Uterus (tissue), 4 donors: Measurements from ENCODE around the gene NMNAT2. TPM values are rescaled to one million over a fixed set of nuclear protein-coding genes. Genes with fewer than 3 reads are reported as not detected.

ENCODE experiments used
- DNase-seq, 2 donors: peaks; one replicate each; pipeline ENCODE4 v3.0.0-alpha.2; 2019 to 2020
- H3K27ac ChIP-seq, 2 donors: fragments of 200-600 bp; sonication (generic); 1 replicate in 1 of 2; 2 replicates in 1 of 2; pipeline ENCODE4 v1.5.1; 2016 to 2018
- H3K27me3 ChIP-seq, 2 donors: fragments of 200-600 bp; sonication (generic); one replicate each; pipeline ENCODE4 v1.5.1; 2018 to 2019; ENCODE audit warnings: control low read depth in 1 of 2
- H3K36me3 ChIP-seq, 2 donors: fragments of 200-600 bp; sonication (generic); one replicate each; pipeline ENCODE4 v1.5.1; 2019; ENCODE audit warnings: control low read depth in 1 of 2
- H3K4me1 ChIP-seq, 2 donors: fragments of 200-600 bp; sonication (generic); one replicate each; pipeline ENCODE4 v1.5.1; 2018 to 2019; ENCODE audit warnings: control low read depth in 1 of 2
- H3K4me3 ChIP-seq, 2 donors: fragments of 200-600 bp; sonication (generic); 1 replicate in 1 of 2; 2 replicates in 1 of 2; pipeline ENCODE4 v1.5.1; 2018 to 2019; ENCODE audit warnings: mild to moderate bottlenecking in 1 of 2
- H3K9me3 ChIP-seq, 2 donors: fragments of 200-600 bp; sonication (generic); one replicate each; pipeline ENCODE4 v1.5.1; 2019; ENCODE audit warnings: control low read depth in 1 of 2
- POLR2A ChIP-seq, 2 donors: fragments of 450-650 bp; IDR thresholded peaks; one replicate each; pipeline ENCODE4 v1.6.1; 2016; ENCODE audit warnings: antibody characterized with exemption in 2 of 2, mild to moderate bottlenecking in 1 of 2, moderate library complexity in 1 of 2
- intact Hi-C: fragments of 100-400 bp; cut with DNase I; formaldehyde crosslinking; loops from one replicate; pipeline ENCODE4 v1.15.1; 2023; ENCODE audit warnings: low total_unique reads
- total RNA-seq, 4 donors: library from RNA; depleted of rRNA in 3 of 4; stranded (reverse); fragments of >200 nt in 3 of 4; gene quantifications; one replicate each; pipeline versions ENCODE4 v1.1.0 to v1.2.4, GENCODE V29; 2014 to 2023
- TF ChIP-seq, protein P1 (sequence below), 4 experiments: fragments of 200-600 bp in 2 of 4; fragments of 450-650 bp in 2 of 4; sonication (generic) in 2 of 4; IDR thresholded peaks; one replicate each; pipeline ENCODE4 v1.5.1; 2016 to 2019; ENCODE audit warnings: antibody characterized with exemption in 4 of 4, mild to moderate bottlenecking in 2 of 4, moderate library complexity in 1 of 4
- donor health status: DM: yes; HTN: yes; CAD: no.

The NMNAT2 gene
- total RNA-seq, 4 donors from 2014 or later = 0.85 to 2.8 (median 1.5) TPM; not detected in 1

DNA sequence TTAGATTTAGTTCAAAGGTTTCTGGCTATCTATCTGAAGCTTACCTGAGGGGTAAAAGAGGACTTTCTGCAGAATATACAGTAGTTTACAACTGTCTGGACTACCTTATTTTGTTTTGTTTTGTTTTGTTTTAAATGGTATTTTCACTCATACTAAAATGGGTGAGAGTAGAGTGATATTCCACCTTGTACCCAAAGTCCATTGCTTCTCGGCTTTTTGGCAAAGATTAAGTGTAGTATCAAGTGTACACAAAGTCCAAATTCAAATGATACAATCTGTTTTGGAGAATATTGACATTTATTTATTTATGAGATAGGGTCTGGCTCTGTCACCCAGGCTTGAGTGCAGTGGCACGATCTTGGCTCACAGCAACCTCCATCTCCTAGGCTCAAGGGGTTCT, 42.4 kb upstream of the NMNAT2 start:
- no peaks in the 10 kb centered on the region for H3K4me1 ChIP-seq
- intact Hi-C loops = no loop called here
- H3K9me3 ChIP-seq = no peaks in the 10 kb centered on the region
- no peak overlapping the region for H3K4me3 ChIP-seq
- no peaks in the 10 kb centered on the region for H3K27me3 ChIP-seq
- H3K36me3 ChIP-seq = no peaks in the 10 kb centered on the region
- DNase-seq = no peak
- H3K27ac ChIP-seq = no peak overlapping the region
- TF ChIP-seq, protein P1, sequence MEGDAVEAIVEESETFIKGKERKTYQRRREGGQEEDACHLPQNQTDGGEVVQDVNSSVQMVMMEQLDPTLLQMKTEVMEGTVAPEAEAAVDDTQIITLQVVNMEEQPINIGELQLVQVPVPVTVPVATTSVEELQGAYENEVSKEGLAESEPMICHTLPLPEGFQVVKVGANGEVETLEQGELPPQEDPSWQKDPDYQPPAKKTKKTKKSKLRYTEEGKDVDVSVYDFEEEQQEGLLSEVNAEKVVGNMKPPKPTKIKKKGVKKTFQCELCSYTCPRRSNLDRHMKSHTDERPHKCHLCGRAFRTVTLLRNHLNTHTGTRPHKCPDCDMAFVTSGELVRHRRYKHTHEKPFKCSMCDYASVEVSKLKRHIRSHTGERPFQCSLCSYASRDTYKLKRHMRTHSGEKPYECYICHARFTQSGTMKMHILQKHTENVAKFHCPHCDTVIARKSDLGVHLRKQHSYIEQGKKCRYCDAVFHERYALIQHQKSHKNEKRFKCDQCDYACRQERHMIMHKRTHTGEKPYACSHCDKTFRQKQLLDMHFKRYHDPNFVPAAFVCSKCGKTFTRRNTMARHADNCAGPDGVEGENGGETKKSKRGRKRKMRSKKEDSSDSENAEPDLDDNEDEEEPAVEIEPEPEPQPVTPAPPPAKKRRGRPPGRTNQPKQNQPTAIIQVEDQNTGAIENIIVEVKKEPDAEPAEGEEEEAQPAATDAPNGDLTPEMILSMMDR (IDR thresholded peaks at IDR 0.05) = no peak
- no peak for TF ChIP-seq POLR2A (IDR thresholded peaks at IDR 0.05)

DNA sequence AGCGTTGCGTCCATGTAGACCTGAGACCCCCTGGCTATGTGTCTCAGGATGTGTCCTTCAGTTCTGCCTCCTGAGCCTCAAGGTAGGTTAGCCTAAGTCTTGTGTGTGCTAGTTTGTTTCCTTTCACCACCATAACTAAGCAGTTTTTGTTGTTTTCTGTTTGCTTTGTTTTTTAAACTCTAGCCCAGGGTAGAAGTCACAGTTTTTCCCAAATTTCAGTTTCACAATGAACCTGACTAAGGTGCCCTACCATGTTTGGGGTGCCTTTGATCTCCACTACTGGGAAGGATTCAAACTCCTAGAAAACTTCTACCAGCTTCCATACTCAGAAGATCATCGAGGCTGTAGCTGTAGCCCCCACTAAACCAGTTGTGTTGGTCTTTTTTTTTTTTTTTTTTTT, 39.3 kb upstream of the NMNAT2 start:
- no peak for TF ChIP-seq POLR2A (IDR thresholded peaks at IDR 0.05)
- TF ChIP-seq, protein P1 (IDR thresholded peaks at IDR 0.05) = no peak
- intact Hi-C loops = no loop called here

DNA sequence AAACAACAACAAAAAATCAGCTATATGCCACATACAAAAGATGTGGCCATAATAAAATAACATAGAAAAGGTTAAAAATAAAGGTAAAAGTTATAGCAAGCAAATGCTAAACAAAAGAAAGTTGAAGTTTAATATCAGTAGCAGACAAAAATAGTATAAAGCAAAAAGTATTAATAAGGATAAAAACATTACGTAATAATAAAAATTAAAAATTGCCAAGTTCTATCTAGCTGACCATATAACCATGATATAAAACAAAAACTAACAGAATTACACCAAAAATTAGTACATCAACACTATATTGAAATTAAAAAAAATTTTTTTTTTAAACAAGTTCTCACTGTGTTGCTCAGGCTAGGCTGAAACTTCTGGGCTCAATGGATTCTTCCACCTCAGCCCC, 38.6 kb upstream of the NMNAT2 start:
- no peak for DNase-seq
- H3K4me1 ChIP-seq = no peaks in the 10 kb centered on the region
- H3K27ac ChIP-seq = no peak overlapping the region
- intact Hi-C loops = no loop called here
- H3K4me3 ChIP-seq = no peak overlapping the region
- no peak for TF ChIP-seq POLR2A (IDR thresholded peaks at IDR 0.05)
- TF ChIP-seq, protein P1 (IDR thresholded peaks at IDR 0.05) = no peak
- no peaks in the 10 kb centered on the region for H3K9me3 ChIP-seq
- no peaks in the 10 kb centered on the region for H3K27me3 ChIP-seq
- no peaks in the 10 kb centered on the region for H3K36me3 ChIP-seq

More for the DNA sequence above, 39.3 kb upstream of the NMNAT2 start:
- Histone ChIP-seq H3K27ac (no peak overlapping the region), H3K4me3 (no peak overlapping the region), H3K9me3 (no peaks in the 10 kb centered on the region), H3K27me3 (no peaks in the 10 kb centered on the region), H3K36me3 (no peaks in the 10 kb centered on the region), H3K4me1 (no peaks in the 10 kb centered on the region)
- DNase-seq = no peak

DNA sequence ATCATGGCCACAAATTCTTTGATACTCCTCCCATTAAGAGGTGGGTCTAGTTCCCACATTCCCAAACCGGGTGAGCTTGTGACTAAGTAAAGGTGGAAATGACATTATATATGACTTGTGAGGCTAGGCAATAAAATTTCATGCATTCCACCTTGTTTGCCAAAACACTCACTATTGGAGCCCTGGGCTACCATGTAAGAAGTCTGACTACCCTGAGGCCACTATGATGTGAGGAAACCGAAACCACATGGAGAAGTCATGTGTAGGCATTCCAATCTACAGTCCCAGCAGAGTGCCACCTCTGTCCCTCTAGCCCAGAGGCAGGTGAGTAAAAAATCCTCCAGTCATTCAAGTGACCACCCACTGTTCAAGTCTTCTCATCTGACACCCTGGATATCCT, 36.2 kb upstream of the NMNAT2 start:
- TF ChIP-seq, protein P1 (IDR thresholded peaks at IDR 0.05) = no peak
- TF ChIP-seq POLR2A (IDR thresholded peaks at IDR 0.05) = no peak
- Histone ChIP-seq H3K9me3 (no peaks in the 10 kb centered on the region), H3K27me3 (no peaks in the 10 kb centered on the region), H3K36me3 (no peaks in the 10 kb centered on the region), H3K4me3 (no peak overlapping the region), H3K4me1 (no peaks in the 10 kb centered on the region), H3K27ac (no peak overlapping the region)
- intact Hi-C loops = no loop called here
- no peak for DNase-seq

DNA sequence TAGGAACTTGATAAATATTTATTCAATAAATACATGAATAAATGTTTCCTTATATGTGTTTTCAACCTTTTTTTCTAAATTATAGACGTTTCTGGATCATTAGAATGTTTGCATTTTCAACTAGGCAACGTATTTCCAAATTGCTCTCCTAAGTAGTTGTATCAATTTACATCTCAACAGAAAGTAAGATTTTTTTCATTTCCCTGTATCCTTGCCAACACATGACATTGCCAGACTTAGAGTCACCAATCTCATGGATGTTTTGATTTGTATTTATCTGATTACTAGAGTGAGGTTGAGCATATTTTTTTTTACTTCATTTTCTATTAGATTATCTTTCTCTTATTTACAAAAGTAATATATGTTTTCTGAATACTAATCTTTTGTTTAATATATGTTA, 31.9 kb upstream of the NMNAT2 start:
- no peaks in the 10 kb centered on the region for H3K4me1 ChIP-seq
- intact Hi-C loops = no loop called here
- no peak overlapping the region for H3K27ac ChIP-seq
- no peak for DNase-seq
- H3K9me3 ChIP-seq = no peaks in the 10 kb centered on the region
- H3K27me3 ChIP-seq = no peaks in the 10 kb centered on the region
- H3K4me3 ChIP-seq = no peak overlapping the region
- TF ChIP-seq, protein P1 (IDR thresholded peaks at IDR 0.05) = no peak
- TF ChIP-seq POLR2A (IDR thresholded peaks at IDR 0.05) = no peak
- H3K36me3 ChIP-seq = no peaks in the 10 kb centered on the region
